DND-41 (cell line): ENCODE measurements around the gene LYPLA2.
"Not testable (repeated sequence)": the region's sequence is repeated elsewhere in the genome, so short reads cannot be mapped to it uniquely, and the experiment has no call there.

Source experiments
- ATAC-seq: fragments of 200-7000 bp; cut with Tn5 transposase; 3 replicates; pipeline ENCODE4 v1.9.1; 2021; ENCODE audit warnings: low read depth; ENCODE audit not compliant: insufficient read depth
- DNase-seq: peaks from one replicate; pipeline ENCODE4 v3.0.0-alpha.2; 2020
- H2AFZ ChIP-seq: 2 replicates; pipeline ENCODE4 v1.6.0; 2012; ENCODE audit warnings: low read depth, low read length
- H3K27ac ChIP-seq: 2 replicates; pipeline ENCODE4 v1.5.1; 2012; ENCODE audit warnings: low read length, inconsistent platforms
- H3K27me3 ChIP-seq: fragments of 200-600 bp; sonication (generic); 2 replicates; pipeline ENCODE4 v1.6.0; 2012; ENCODE audit warnings: low read length, mild to moderate bottlenecking, inconsistent platforms; ENCODE audit not compliant: insufficient read depth, poor library complexity
- H3K36me3 ChIP-seq: 2 replicates; pipeline ENCODE4 v1.5.1; 2012; ENCODE audit warnings: low read length, inconsistent platforms; ENCODE audit not compliant: insufficient read depth
- H3K4me1 ChIP-seq: 2 replicates; pipeline ENCODE4 v1.5.1; 2012; ENCODE audit warnings: mild to moderate bottlenecking, low read length; ENCODE audit not compliant: insufficient read depth
- H3K4me2 ChIP-seq: 2 replicates; pipeline ENCODE4 v1.6.0; 2012; ENCODE audit warnings: mild to moderate bottlenecking, moderate library complexity, low read length, inconsistent platforms; ENCODE audit not compliant: insufficient read depth
- H3K4me3 ChIP-seq, 2 experiments: fragments of 200-600 bp in 1 of 2; shearing (Covaris generic) in 1 of 2; 2 replicates each; pipeline ENCODE4 v1.5.1; 2012 to 2016; ENCODE audit warnings: inconsistent platforms in 2 of 2, low read length in 2 of 2, mild to moderate bottlenecking in 2 of 2, low read depth in 1 of 2, moderate library complexity in 1 of 2
- H3K79me2 ChIP-seq: 2 replicates; pipeline ENCODE4 v1.6.0; 2012; ENCODE audit warnings: low read length, inconsistent platforms; ENCODE audit not compliant: insufficient read depth
- H3K9ac ChIP-seq: 2 replicates; pipeline ENCODE4 v1.6.0; 2012; ENCODE audit warnings: low read depth, mild to moderate bottlenecking, inconsistent platforms, low read length, moderate library complexity
- H3K9me3 ChIP-seq: 2 replicates; pipeline ENCODE4 v1.5.1; 2012; ENCODE audit warnings: low read length, moderate library complexity, mild to moderate bottlenecking, inconsistent platforms; ENCODE audit not compliant: insufficient read depth, severe bottlenecking
- H4K20me1 ChIP-seq: 2 replicates; pipeline ENCODE4 v1.6.0; 2012; ENCODE audit warnings: low read length; ENCODE audit not compliant: insufficient read depth
- EZH2 ChIP-seq: IDR thresholded peaks from 3 replicates; pipeline ENCODE4 v1.6.1; 2012; ENCODE audit warnings: borderline replicate concordance, low read depth, mild to moderate bottlenecking, moderate library complexity, low read length, inconsistent platforms; ENCODE audit not compliant: severe bottlenecking
- TF ChIP-seq, protein P1 (sequence below): IDR thresholded peaks from 2 replicates; pipeline ENCODE4 v1.5.1; 2012; ENCODE audit warnings: borderline replicate concordance, low read length, moderate library complexity, mild to moderate bottlenecking; ENCODE audit not compliant: poor library complexity, severe bottlenecking; ENCODE audit errors: extremely low read depth

Gene LYPLA2

DNA sequence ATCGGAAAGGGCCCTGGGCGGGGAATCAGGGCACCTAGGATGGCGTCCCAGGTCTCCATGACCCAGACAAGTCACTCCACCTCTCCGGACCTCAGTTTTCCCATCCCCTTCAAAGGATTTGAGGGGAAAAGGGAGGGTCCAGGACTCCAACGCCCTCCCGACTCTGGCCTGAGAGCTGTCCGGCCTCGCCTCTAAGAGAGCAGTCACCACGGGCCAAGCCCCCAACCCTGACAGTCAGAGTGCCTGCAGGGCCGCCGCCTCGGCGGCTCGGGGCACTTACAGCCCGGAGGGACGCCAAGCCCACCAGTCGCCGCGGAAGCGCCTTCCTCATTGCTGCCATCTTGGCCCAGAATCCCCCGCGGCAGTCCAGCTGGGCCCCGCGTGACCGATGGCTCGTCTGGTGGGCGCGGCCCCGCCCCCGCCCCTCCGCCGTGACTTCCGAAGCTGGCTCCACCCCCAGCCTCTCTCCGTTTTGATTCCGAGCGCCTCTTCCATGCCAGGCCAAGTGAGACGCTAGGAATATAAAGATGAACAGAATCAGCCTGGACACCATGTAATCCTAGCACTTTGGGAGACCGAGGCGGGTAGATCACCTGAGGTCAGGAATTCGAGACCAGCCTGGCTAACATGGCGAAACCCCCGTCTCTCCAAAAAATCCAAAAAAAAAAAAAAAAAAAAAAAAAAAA lies 34.3 kb downstream of the LYPLA2 start, which contains the start of gene HMGCL:
Gene HMGCL, minus strand, starts transcription at position 354 of the 686 bp plus-strand sequence. Its CDS starts 14 bp downstream, at position 340.
- Histone ChIP-seq H3K27ac (peak within 1 kb of the TSS; percentile 87), H2AFZ (peak within 1 kb of the TSS; percentile 86), H3K36me3 (no peaks in the 10 kb centered on the region), H3K9me3 (no peaks in the 10 kb centered on the region), H3K4me3 (peak within 1 kb of the TSS; percentile 89 to 91), H3K9ac (peak within 1 kb of the TSS; percentile 88), H3K4me1 (peaks cover 20% of the 10 kb centered on the region), H3K4me2 (peak within 1 kb of the TSS; percentile 86), H3K27me3 (no peaks in the 10 kb centered on the region), H4K20me1 (no peaks in the 10 kb centered on the region), H3K79me2 (peaks cover 15% of the 10 kb centered on the region)
- peak; percentile 92 for DNase-seq
- no peak for TF ChIP-seq EZH2
- TF ChIP-seq, protein P1, sequence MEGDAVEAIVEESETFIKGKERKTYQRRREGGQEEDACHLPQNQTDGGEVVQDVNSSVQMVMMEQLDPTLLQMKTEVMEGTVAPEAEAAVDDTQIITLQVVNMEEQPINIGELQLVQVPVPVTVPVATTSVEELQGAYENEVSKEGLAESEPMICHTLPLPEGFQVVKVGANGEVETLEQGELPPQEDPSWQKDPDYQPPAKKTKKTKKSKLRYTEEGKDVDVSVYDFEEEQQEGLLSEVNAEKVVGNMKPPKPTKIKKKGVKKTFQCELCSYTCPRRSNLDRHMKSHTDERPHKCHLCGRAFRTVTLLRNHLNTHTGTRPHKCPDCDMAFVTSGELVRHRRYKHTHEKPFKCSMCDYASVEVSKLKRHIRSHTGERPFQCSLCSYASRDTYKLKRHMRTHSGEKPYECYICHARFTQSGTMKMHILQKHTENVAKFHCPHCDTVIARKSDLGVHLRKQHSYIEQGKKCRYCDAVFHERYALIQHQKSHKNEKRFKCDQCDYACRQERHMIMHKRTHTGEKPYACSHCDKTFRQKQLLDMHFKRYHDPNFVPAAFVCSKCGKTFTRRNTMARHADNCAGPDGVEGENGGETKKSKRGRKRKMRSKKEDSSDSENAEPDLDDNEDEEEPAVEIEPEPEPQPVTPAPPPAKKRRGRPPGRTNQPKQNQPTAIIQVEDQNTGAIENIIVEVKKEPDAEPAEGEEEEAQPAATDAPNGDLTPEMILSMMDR, result no peak
- peak; percentile 98 for ATAC-seq

DNA sequence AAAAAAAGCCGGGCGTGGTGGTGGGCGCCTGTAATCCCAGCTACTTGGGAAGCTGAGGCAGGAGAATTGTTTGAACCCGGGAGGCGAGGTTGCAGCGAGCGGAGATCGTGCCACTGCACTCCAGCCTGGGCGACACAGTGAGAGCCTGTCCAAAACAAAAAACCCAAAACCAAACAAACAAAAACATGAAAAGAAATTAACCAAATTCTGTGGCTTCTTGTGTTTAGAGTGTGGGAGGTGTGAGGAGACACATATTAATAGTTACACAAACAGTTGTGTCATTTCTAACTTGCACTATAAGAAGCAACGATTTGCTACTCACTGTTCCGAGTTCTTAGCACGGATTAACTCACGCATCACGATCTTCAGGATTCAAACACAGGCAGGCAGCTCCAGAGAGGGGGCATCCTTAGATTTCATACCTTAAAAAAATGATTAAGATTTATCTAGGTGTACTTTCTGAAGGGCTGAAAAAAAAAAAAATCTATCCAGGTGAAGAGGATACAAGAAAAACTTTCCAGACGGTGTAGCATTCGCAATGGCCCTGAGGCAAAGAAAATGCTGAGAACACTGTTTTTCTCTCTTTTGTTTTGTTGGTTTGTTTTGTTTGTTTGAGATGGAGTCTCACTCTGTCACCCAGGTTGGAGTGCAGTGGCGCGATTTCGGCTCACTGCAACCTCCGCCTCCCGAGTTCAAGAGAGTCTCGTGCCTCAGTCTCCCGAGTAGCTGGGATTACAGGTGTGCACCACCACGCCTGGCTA lies 35.0 kb downstream of the LYPLA2 start:
- peak overlapping the region; percentile 88 for H3K9ac ChIP-seq
- no peaks in the 10 kb centered on the region for H3K36me3 ChIP-seq
- H3K79me2 ChIP-seq, result peaks cover 15% of the 10 kb centered on the region
- peak overlapping the region; percentile 86 for H2AFZ ChIP-seq
- H3K27me3 ChIP-seq, result no peaks in the 10 kb centered on the region
- H3K4me3 ChIP-seq, result peak overlapping the region in 1 of 2 experiments; percentile 91; a peak in 3 of 4 replicates
- H4K20me1 ChIP-seq, result no peaks in the 10 kb centered on the region
- TF ChIP-seq, protein P1, result no peak
- TF ChIP-seq EZH2, result no peak
- peak overlapping the region; percentile 87; the same call in 1 of the 2 replicates for H3K27ac ChIP-seq
- peak overlapping the region; percentile 86 for H3K4me2 ChIP-seq
- no peak for ATAC-seq
- no peaks in the 10 kb centered on the region for H3K9me3 ChIP-seq
- DNase-seq, result no peak
- peaks cover 20% of the 10 kb centered on the region for H3K4me1 ChIP-seq

DNA sequence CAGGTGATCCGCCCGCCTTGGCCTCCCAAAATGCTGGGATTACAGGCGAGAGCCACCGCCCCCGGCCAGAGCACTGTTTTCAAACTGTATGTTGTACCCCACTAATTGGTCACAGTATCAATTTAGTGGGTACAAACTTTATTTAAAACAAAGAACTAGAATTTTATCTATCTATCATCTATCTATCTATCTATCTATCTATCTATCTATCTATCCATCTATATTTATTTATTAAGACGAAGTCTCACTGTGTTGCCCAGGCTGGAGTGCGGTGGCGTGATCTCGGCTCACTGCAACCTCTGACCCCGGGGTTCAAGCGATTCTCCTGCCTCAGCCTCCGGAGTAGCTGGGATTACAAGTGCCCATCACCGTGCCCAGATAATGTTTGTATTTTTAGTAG lies 35.6 kb downstream of the LYPLA2 start:
- H3K27ac ChIP-seq, H3K4me2 ChIP-seq, ATAC-seq, H3K36me3 ChIP-seq, H3K4me3 ChIP-seq, H3K9me3 ChIP-seq, H3K27me3 ChIP-seq, H4K20me1 ChIP-seq, DNase-seq, H3K9ac ChIP-seq: not testable (repeated sequence)
- Histone ChIP-seq H3K79me2 (peaks cover 15% of the 10 kb centered on the region), H3K4me1 (peaks cover 20% of the 10 kb centered on the region), H2AFZ (0 out of 2 replicates have a peak overlapping the region, but pooled peaks have one; percentile 86)

DNA sequence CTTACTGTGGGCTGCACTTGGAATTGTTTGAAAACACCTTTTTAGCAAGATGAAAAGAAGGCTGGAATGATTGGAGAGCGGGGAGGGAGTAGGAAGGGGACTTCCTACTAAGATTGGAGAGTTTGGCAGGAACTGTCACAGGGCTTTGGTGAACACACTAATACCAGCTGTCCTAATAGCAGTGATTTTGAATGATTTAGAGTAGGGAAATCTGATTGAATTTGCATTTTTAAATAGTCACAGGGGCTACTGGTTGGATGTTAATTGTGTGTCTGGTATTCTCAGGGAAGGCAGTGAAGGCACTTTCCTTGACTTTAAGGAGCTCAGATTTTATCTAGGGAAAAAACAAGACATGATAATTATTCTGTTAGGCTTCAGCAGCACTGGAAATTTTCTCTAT lies 36.8 kb downstream of the LYPLA2 start:
- no peak for TF ChIP-seq EZH2
- TF ChIP-seq, protein P1, result no peak
- Histone ChIP-seq H3K4me3 (no peak overlapping the region), H3K79me2 (peaks cover 15% of the 10 kb centered on the region), H3K4me2 (no peak overlapping the region), H3K9me3 (no peaks in the 10 kb centered on the region), H4K20me1 (no peaks in the 10 kb centered on the region), H3K9ac (no peak overlapping the region), H3K27me3 (peaks cover 3% of the 10 kb centered on the region), H3K4me1 (peaks cover 20% of the 10 kb centered on the region), H3K27ac (no peak overlapping the region), H2AFZ (no peak overlapping the region), H3K36me3 (no peaks in the 10 kb centered on the region)
- ATAC-seq, result no peak
- DNase-seq, result no peak

DNA sequence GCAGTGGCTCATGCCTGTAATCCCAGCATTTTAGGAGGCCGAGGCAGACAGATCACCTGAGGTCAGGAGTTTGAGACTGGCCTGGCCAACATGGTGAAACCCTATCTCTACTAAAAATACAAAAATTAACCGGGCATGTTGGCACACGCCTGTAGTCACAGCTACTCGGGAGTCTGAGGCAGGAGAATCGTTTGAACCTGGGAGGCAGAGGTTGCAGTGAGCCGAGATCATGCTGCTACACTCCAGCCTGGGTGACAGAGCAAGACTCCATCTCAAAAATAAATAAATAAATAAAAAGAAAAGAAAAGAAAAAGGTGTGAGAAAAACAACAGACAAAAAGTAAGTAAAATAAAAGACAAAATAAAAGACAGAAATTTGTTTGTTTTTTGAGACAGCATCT lies 43.2 kb downstream of the LYPLA2 start:
- not testable (repeated sequence) for H3K36me3 ChIP-seq, H3K79me2 ChIP-seq, H2AFZ ChIP-seq, H4K20me1 ChIP-seq, H3K27ac ChIP-seq, H3K4me2 ChIP-seq, H3K27me3 ChIP-seq, H3K4me3 ChIP-seq, DNase-seq, H3K9me3 ChIP-seq, ATAC-seq, H3K9ac ChIP-seq
- peaks cover 14% of the 10 kb centered on the region for H3K4me1 ChIP-seq
